A673 (cell line): Measurements from ENCODE around the gene CCDC85C.

Experiments
- EZH2 ChIP-seq: fragments of 200-600 bp; sonication (generic); IDR thresholded peaks from 2 replicates; pipeline ENCODE4 v1.6.1; 2017; ENCODE audit warnings: borderline replicate concordance, low read depth, mild to moderate bottlenecking, mixed read lengths, antibody characterized with exemption, low read length; ENCODE audit not compliant: poor library complexity, severe bottlenecking
- TF ChIP-seq, protein P1 (sequence below): fragments of 300-800, 200-600 bp; sonication (generic); conservative IDR thresholded peaks from 2 replicates; pipeline ENCODE4 v1.5.1; 2017; ENCODE audit warnings: low read depth, mild to moderate bottlenecking, antibody characterized with exemption, low read length, moderate library complexity, mixed read lengths

DNA sequence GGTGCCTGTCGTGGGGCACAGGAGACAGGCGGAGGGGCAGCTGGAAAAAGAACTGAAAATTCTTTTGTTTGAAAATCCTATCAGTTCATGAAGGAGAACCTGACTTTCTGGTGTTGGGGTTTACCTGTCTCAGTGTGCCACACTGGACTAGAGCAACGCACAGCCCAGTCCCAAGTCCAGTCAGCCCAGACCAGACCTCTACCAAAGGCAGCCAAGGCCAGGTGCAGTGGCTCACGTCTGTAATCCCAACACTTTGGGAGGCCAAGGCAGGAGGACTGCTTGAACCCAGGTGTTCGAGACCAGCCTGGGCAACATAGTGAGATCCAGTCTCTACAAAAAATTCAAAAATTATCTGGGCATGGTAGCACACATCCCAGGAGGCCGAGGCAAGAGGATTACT lies 4.6 kb downstream of the CCDC85C start:
- TF ChIP-seq, protein P1, sequence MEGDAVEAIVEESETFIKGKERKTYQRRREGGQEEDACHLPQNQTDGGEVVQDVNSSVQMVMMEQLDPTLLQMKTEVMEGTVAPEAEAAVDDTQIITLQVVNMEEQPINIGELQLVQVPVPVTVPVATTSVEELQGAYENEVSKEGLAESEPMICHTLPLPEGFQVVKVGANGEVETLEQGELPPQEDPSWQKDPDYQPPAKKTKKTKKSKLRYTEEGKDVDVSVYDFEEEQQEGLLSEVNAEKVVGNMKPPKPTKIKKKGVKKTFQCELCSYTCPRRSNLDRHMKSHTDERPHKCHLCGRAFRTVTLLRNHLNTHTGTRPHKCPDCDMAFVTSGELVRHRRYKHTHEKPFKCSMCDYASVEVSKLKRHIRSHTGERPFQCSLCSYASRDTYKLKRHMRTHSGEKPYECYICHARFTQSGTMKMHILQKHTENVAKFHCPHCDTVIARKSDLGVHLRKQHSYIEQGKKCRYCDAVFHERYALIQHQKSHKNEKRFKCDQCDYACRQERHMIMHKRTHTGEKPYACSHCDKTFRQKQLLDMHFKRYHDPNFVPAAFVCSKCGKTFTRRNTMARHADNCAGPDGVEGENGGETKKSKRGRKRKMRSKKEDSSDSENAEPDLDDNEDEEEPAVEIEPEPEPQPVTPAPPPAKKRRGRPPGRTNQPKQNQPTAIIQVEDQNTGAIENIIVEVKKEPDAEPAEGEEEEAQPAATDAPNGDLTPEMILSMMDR = no peak
- TF ChIP-seq EZH2 = no peak
